ENCODE measurements around the gene KDR. TPM values are rescaled to one million over a fixed set of nuclear protein-coding genes. Genes with fewer than 3 reads are reported as not detected.

KDR gene
- total RNA-seq, result 19.4 TPM

DNA sequence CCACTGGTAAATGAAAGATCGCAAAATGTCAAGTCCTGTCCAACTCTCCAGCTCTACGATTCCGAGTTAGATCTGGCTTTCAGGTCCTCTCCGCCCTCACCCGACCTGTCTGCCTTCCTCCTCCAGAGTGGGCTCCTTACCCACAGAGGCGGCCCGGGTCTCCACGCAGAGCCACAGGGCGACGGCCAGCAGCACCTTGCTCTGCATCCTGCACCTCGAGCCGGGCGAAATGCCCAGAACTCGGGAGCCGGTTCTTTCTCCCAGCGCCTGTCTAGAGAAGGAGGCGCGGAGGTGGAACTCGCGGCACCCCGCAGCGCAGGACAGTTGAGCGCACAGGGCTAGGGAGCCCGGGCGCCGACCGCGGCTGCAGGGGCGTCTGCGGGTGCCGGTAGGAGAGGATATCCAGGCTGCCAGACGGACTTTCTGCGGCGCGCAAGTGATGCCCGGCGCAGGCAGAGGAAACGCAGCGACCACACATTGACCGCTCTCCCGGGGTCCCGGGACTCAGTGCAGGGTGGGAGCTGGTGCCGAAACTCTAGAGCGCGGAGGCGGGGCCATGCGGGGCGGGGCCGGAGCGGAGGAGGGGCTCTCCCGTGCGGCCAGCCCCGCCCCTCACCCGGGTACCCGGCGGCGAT is at the start of gene KDR:
KDR (minus strand) TSS at position 509 of the 635 bp plus-strand sequence; CDS start at position 207, 302 bp downstream.
- Histone ChIP-seq H3K27ac (peak within 1 kb of the TSS; percentile 20), H3K4me1 (peaks cover 17% of the 10 kb centered on the region), H3K9me3 (no peaks in the 10 kb centered on the region), H3K27me3 (no peaks in the 10 kb centered on the region), H3K4me3 (peak within 1 kb of the TSS; percentile 43), H3K36me3 (no peaks in the 10 kb centered on the region)
- intact Hi-C loops (cut with DNase I), result no loop called here
- TF ChIP-seq, protein P1, sequence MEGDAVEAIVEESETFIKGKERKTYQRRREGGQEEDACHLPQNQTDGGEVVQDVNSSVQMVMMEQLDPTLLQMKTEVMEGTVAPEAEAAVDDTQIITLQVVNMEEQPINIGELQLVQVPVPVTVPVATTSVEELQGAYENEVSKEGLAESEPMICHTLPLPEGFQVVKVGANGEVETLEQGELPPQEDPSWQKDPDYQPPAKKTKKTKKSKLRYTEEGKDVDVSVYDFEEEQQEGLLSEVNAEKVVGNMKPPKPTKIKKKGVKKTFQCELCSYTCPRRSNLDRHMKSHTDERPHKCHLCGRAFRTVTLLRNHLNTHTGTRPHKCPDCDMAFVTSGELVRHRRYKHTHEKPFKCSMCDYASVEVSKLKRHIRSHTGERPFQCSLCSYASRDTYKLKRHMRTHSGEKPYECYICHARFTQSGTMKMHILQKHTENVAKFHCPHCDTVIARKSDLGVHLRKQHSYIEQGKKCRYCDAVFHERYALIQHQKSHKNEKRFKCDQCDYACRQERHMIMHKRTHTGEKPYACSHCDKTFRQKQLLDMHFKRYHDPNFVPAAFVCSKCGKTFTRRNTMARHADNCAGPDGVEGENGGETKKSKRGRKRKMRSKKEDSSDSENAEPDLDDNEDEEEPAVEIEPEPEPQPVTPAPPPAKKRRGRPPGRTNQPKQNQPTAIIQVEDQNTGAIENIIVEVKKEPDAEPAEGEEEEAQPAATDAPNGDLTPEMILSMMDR (IDR thresholded peaks at IDR 0.05), result no peak
- TF ChIP-seq POLR2A (IDR thresholded peaks at IDR 0.05) (peak in 1 of 2 donors; percentile 36), POLR2AphosphoS5 (IDR thresholded peaks at IDR 0.05; ENCODE audit: insufficient read depth in 1 of 2, low read depth in 1 of 2) (peak in 1 of 2 donors; percentile 79)
- DNase-seq (ENCODE audit: extremely low spot score in 2 of 2), result no peak

DNA sequence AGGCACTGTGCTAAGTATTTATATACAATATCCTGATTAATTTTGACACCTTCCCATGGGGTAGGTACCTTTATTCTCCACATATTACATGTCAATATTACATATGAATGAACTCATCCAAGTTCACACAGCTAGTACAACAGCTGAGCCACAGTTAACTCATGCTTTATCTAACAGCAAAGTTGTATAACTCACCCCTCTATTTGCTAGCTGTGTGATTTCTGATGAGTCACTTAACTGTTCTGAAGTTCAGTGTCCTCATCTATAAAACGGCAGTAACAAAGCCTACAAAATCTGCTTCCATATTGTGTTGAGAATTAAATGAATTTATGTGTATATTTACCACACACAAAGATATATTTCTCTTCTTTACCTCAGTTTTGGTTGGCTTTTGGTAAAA is 48.2 kb upstream of the KDR start:
- TF ChIP-seq POLR2AphosphoS5 (IDR thresholded peaks at IDR 0.05; ENCODE audit: insufficient read depth in 1 of 2, low read depth in 1 of 2) (no peak), POLR2A (IDR thresholded peaks at IDR 0.05) (no peak)
- TF ChIP-seq, protein P1 (IDR thresholded peaks at IDR 0.05), result no peak
- no peak overlapping the region for H3K27ac ChIP-seq
- intact Hi-C loops (cut with DNase I), result no loop called here

DNA sequence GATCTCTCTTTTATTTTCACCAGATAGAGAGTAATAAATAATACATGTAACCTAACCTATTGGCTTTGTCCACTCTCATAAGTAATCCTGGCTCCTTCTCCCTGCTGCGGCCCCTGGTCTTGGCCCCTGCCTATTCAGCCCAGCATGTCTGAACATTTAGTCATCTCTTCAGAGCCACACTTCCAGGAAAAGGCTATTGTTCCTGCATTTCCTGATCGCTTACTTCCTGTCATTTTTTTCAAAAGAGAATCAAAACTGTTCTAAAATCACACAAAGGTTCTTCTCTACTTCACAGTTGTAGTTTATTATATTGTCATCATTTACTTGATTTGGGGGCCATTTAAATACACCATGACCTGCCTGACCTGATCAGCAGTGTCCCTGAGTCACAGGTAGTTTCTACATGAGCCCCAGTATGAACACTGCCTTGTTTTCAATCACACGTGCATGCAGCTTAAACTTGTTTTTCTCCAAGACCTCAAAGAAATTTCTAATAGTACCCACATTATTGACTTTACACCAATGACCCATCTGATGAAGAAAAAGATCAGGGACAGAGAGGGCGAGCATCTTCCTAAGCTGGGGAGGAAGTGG is 47.4 kb upstream of the KDR start:
- intact Hi-C loops (cut with DNase I), result no loop called here
- Histone ChIP-seq H3K36me3 (no peaks in the 10 kb centered on the region), H3K4me1 (no peaks in the 10 kb centered on the region), H3K4me3 (no peak overlapping the region), H3K27ac (no peak overlapping the region), H3K27me3 (no peaks in the 10 kb centered on the region), H3K9me3 (no peaks in the 10 kb centered on the region)
- no peak for DNase-seq (ENCODE audit: extremely low spot score in 2 of 2)
- TF ChIP-seq, protein P1 (IDR thresholded peaks at IDR 0.05), result no peak
- peak in 1 of 2 donors; percentile 44 for TF ChIP-seq POLR2AphosphoS5 (IDR thresholded peaks at IDR 0.05; ENCODE audit: insufficient read depth in 1 of 2, low read depth in 1 of 2)

More for the DNA sequence above, 48.2 kb upstream of the KDR start:
- no peak for DNase-seq (ENCODE audit: extremely low spot score in 2 of 2)
- Histone ChIP-seq H3K4me3 (no peak overlapping the region), H3K27me3 (no peaks in the 10 kb centered on the region), H3K4me1 (no peaks in the 10 kb centered on the region), H3K36me3 (no peaks in the 10 kb centered on the region), H3K9me3 (no peaks in the 10 kb centered on the region)

- H3K36me3 ChIP-seq, result no peaks in the 10 kb centered on the region
- no peak for DNase-seq (ENCODE audit: extremely low spot score in 2 of 2)
- TF ChIP-seq POLR2AphosphoS5 (IDR thresholded peaks at IDR 0.05; ENCODE audit: insufficient read depth in 1 of 2, low read depth in 1 of 2) (no peak), POLR2A (IDR thresholded peaks at IDR 0.05) (no peak)
- TF ChIP-seq, protein P1 (IDR thresholded peaks at IDR 0.05), result no peak
- no peaks in the 10 kb centered on the region for H3K27me3 ChIP-seq
- no peak overlapping the region for H3K4me3 ChIP-seq
- no peaks in the 10 kb centered on the region for H3K9me3 ChIP-seq
- intact Hi-C loops (cut with DNase I), result no loop called here
- no peak overlapping the region for H3K27ac ChIP-seq
- H3K4me1 ChIP-seq, result no peaks in the 10 kb centered on the region
Measured at GRCh38 chr4:55170462-55170861, 45.1 kb upstream of the KDR start.

- Histone ChIP-seq H3K9me3 (no peaks in the 10 kb centered on the region), H3K4me1 (no peaks in the 10 kb centered on the region), H3K27ac (no peak overlapping the region), H3K36me3 (no peaks in the 10 kb centered on the region), H3K4me3 (no peak overlapping the region), H3K27me3 (no peaks in the 10 kb centered on the region)
- DNase-seq (ENCODE audit: extremely low spot score in 2 of 2), result no peak
- TF ChIP-seq, protein P1 (IDR thresholded peaks at IDR 0.05), result no peak
- TF ChIP-seq POLR2A (IDR thresholded peaks at IDR 0.05) (no peak), POLR2AphosphoS5 (IDR thresholded peaks at IDR 0.05; ENCODE audit: insufficient read depth in 1 of 2, low read depth in 1 of 2) (no peak)
- intact Hi-C loops (cut with DNase I), result no loop called here
Measured at GRCh38 chr4:55169352-55169961, 44.1 kb upstream of the KDR start.
